Esophagus squamous epithelium (tissue), 5 donors: ENCODE measurements around the gene BRIP1. TPM values are rescaled to one million over a fixed set of nuclear protein-coding genes. Genes with fewer than 3 reads are reported as not detected.
"Not testable (repeated sequence)": the region's sequence is repeated elsewhere in the genome, so short reads cannot be mapped to it uniquely, and the experiment has no call there.

Experiments used
- DNase-seq: peaks from one replicate; lab custom pipeline; 2025; lab: John Stamatoyannopoulos, UW
- H3K27ac ChIP-seq, 4 donors: fragments of 200-600 bp; sonication (generic); one replicate each; pipeline ENCODE4 v1.5.1; 2016 to 2019; ENCODE audit warnings: mild to moderate bottlenecking in 1 of 4
- H3K27me3 ChIP-seq, 4 donors: fragments of 200-600 bp; sonication (generic); 1 replicate in 3 of 4; 2 replicates in 1 of 4; pipeline versions ENCODE4 v1.5.1 to v1.6.0; 2017 to 2021; ENCODE audit warnings: antibody characterized with exemption in 1 of 4
- H3K36me3 ChIP-seq, 3 donors: fragments of 200-600 bp; sonication (generic); one replicate each; pipeline ENCODE4 v1.5.1; 2016 to 2019
- H3K4me1 ChIP-seq, 3 donors: fragments of 200-600 bp; sonication (generic); one replicate each; pipeline ENCODE4 v1.5.1; 2017 to 2019
- H3K4me3 ChIP-seq, 4 donors: fragments of 200-600 bp; sonication (generic); 1 replicate in 3 of 4; 2 replicates in 1 of 4; pipeline ENCODE4 v1.5.1; 2016 to 2019; ENCODE audit warnings: mild to moderate bottlenecking in 2 of 4, moderate library complexity in 1 of 4
- H3K9me3 ChIP-seq, 3 donors: fragments of 200-600 bp; sonication (generic); one replicate each; pipeline ENCODE4 v1.5.1; 2016 to 2019
- CTCF ChIP-seq, 6 experiments: fragments of 450-650 bp in 4 of 6; fragments of 200-600 bp in 2 of 6; sonication (generic) in 2 of 6; IDR thresholded peaks; one replicate each; pipeline ENCODE4 v1.5.1; 2016 to 2019; ENCODE audit warnings: antibody characterized with exemption in 6 of 6, mild to moderate bottlenecking in 4 of 6, moderate library complexity in 4 of 6
- POLR2A ChIP-seq, 4 donors: fragments of 450-650 bp; IDR thresholded peaks; one replicate each; pipeline ENCODE4 v1.6.1; 2017; ENCODE audit warnings: antibody characterized with exemption in 4 of 4, mild to moderate bottlenecking in 4 of 4, moderate library complexity in 3 of 4
- WGBS, 2 donors: methylation state at CpG; one replicate each; pipeline ENCODE4 v1.1.5; 2018; 5-methylcytosine and 5-hydroxymethylcytosine counted together
- intact Hi-C: fragments of 100-400 bp; cut with DNase I; formaldehyde crosslinking; loops from one replicate; pipeline ENCODE4 v1.15.0; 2022
- total RNA-seq, 4 donors: library from RNA; depleted of rRNA; stranded (reverse); fragments of >200 nt; gene quantifications; one replicate each; pipeline ENCODE4 v1.1.0, GENCODE V29; 2016
- donor health status: DM: yes; HTN: yes; CAD: no.

BRIP1 gene
- total RNA-seq, 4 donors from 2014 or later = 1.6 to 7.0 (median 3.2) TPM

GRCh38 chr17:61825448-61826137 lies 37.7 kb downstream of the BRIP1 start:
- Histone ChIP-seq H3K36me3 (no peaks in the 10 kb centered on the region), H3K4me1 (no peaks in the 10 kb centered on the region), H3K27ac (no peak overlapping the region), H3K27me3 (no peaks in the 10 kb centered on the region), H3K4me3 (no peak overlapping the region), H3K9me3 (no peaks in the 10 kb centered on the region)
- WGBS, 2 donors = 95 to 97% methylated on average over 2 of the region's 2 CpGs
- TF ChIP-seq POLR2A (IDR thresholded peaks at IDR 0.05) (no peak), CTCF (IDR thresholded peaks at IDR 0.05) (no peak)
- DNase-seq = no peak
- intact Hi-C loops = loop anchor here (10.0 kb wide), 1 partner anchor 171 kb away; no protein-coding TSS in a partner anchor

- Histone ChIP-seq H3K36me3 (no peaks in the 10 kb centered on the region), H3K9me3 (no peaks in the 10 kb centered on the region), H3K27ac (no peak overlapping the region), H3K4me3 (no peak overlapping the region), H3K27me3 (no peaks in the 10 kb centered on the region), H3K4me1 (no peaks in the 10 kb centered on the region)
- TF ChIP-seq CTCF (IDR thresholded peaks at IDR 0.05) (no peak), POLR2A (IDR thresholded peaks at IDR 0.05) (no peak)
- intact Hi-C loops = loop anchor here (10.0 kb wide), 1 partner anchor 168 kb away; no protein-coding TSS in a partner anchor
- WGBS, 2 donors = 76 to 82% methylated on average over 6 of the region's 6 CpGs
- no peak for DNase-seq
Measured at GRCh38 chr17:61822326-61823285, 40.7 kb downstream of the BRIP1 start.

GRCh38 chr17:61821655-61822054 lies 41.7 kb downstream of the BRIP1 start:
- WGBS, 2 donors = 71 to 93% methylated on average over 4 of the region's 4 CpGs
- Histone ChIP-seq H3K9me3 (no peaks in the 10 kb centered on the region), H3K27me3 (no peaks in the 10 kb centered on the region), H3K4me3 (no peak overlapping the region), H3K27ac (no peak overlapping the region), H3K36me3 (no peaks in the 10 kb centered on the region), H3K4me1 (no peaks in the 10 kb centered on the region)
- no peak for DNase-seq
- no peak for TF ChIP-seq CTCF (IDR thresholded peaks at IDR 0.05)
- TF ChIP-seq POLR2A (IDR thresholded peaks at IDR 0.05) = no peak
- intact Hi-C loops = loop anchor here (10.0 kb wide), 1 partner anchor 167 kb away; no protein-coding TSS in a partner anchor

- H3K9me3 ChIP-seq, H3K27me3 ChIP-seq, H3K27ac ChIP-seq, H3K36me3 ChIP-seq, intact Hi-C loops, DNase-seq, H3K4me3 ChIP-seq, H3K4me1 ChIP-seq: not testable (repeated sequence)
- 92 to 93% methylated on average over 3 of the region's 3 CpGs for WGBS, 2 donors
Measured at GRCh38 chr17:61819265-61819664, 44.1 kb downstream of the BRIP1 start.

- H3K4me1 ChIP-seq = no peaks in the 10 kb centered on the region
- H3K9me3 ChIP-seq = no peaks in the 10 kb centered on the region
- H3K36me3 ChIP-seq = no peaks in the 10 kb centered on the region
- TF ChIP-seq CTCF (IDR thresholded peaks at IDR 0.05) (no peak), POLR2A (IDR thresholded peaks at IDR 0.05) (no peak)
- no peaks in the 10 kb centered on the region for H3K27me3 ChIP-seq
- no peak overlapping the region for H3K27ac ChIP-seq
- intact Hi-C loops = no loop called here
- no peak for DNase-seq
- no peak overlapping the region for H3K4me3 ChIP-seq
Measured at GRCh38 chr17:61818225-61818624, 45.1 kb downstream of the BRIP1 start.
